ENCODE data around the gene ZNF574.

DNA sequence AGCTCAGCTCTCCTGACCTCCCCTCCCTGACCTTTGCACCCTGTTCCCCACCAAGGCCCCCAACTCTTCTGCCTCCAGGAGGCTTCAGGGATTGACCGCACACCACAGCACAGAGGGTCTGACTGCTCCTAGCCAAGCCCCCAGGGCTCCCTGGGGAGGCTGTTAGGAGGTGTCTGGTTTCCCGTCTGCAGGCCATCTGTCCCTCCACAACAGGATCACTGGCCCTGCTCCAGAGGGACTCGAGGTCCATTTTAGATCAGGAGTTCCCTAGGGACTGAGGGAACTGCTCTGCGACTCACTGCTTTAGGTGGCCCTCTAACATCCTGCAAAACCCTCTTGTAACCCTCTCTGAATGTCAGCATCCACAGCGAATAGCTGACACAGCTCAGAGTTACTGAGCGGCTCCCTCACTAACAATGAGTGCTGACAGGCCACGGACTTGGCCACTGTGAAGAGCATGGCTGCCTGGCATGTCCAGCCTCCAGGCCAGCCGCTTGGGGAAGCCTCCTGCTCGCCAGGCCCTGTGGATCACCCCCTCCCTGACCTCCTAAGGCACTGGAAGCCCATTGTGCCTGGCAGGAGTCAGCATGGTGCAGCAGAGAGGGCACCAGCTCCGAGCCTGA is 23.6 kb upstream of the ZNF574 start:
- TF ChIP-seq, protein P1, sequence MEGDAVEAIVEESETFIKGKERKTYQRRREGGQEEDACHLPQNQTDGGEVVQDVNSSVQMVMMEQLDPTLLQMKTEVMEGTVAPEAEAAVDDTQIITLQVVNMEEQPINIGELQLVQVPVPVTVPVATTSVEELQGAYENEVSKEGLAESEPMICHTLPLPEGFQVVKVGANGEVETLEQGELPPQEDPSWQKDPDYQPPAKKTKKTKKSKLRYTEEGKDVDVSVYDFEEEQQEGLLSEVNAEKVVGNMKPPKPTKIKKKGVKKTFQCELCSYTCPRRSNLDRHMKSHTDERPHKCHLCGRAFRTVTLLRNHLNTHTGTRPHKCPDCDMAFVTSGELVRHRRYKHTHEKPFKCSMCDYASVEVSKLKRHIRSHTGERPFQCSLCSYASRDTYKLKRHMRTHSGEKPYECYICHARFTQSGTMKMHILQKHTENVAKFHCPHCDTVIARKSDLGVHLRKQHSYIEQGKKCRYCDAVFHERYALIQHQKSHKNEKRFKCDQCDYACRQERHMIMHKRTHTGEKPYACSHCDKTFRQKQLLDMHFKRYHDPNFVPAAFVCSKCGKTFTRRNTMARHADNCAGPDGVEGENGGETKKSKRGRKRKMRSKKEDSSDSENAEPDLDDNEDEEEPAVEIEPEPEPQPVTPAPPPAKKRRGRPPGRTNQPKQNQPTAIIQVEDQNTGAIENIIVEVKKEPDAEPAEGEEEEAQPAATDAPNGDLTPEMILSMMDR (IDR thresholded peaks at IDR 0.05): no peak
- TF ChIP-seq POLR2A (IDR thresholded peaks at IDR 0.05): no peak

Measured in ovary (tissue), 3 donors.